Activated CD8-positive, alpha-beta memory T cell treated with anti-CD3 and anti-CD28 coated beads for 4 hours (primary cell): ENCODE results near the gene TOR1A.
A peak's percentile ranks its signal among the peaks of the same experiment; 100 is the strongest.
"Not testable (repeated sequence)": the region's sequence is repeated elsewhere in the genome, so short reads cannot be mapped to it uniquely, and the experiment has no call there.

ENCODE experiments used
- DNase-seq, 2 donors: peaks; one replicate each; pipeline ENCODE4 v3.0.0-alpha.2; 2020; ENCODE audit warnings: low read depth in 2 of 2

The TOR1A gene

GRCh38 chr9:129822898-129823541, 916 bp downstream of the TOR1A start:
- DNase-seq: no peak

GRCh38 chr9:129816501-129817435, 7.2 kb downstream of the TOR1A start:
- DNase-seq: no peak

GRCh38 chr9:129815278-129815677, 8.7 kb downstream of the TOR1A start:
- DNase-seq: no peak

DNA sequence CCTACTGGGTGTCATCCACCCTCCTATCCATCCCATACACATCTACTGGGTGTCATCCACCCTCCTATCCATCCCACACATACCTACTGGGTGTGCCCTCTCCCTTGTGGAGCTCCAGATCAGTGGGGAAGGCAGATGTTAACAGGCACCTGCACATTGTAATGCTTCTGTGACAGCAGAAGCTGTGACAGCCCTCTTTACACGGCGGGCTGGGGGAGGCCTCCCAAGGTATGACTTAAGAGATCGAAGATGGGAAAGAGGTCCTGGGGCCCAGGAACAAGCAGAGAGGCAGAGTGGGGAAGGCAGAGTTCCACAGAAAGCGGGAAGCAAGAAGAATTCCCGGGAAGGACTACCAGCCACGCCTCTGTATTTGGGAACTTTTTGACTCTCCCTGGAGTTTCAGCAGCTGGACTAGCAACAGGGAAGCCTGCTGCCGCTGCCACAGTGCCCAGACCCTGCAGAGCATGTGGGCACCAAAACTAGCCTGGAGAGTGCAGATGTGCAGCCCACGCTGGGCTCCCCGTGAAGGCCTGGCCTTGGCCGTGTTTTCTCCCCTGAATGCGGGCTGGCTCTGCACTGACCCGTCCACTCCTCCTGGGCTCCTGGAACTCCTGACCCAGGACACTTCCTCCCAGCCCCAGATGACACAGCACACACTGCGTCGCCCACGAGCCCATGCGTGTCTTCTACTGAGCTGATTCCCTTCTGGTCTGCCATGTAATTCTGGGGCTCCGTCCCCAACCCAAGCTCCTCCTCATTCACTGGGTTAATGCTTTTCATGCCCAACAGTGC, 9.3 kb downstream of the TOR1A start:
- no peak for DNase-seq

- no peak for DNase-seq
Observed at GRCh38 chr9:129813661-129814060, 10.3 kb downstream of the TOR1A start.

DNA sequence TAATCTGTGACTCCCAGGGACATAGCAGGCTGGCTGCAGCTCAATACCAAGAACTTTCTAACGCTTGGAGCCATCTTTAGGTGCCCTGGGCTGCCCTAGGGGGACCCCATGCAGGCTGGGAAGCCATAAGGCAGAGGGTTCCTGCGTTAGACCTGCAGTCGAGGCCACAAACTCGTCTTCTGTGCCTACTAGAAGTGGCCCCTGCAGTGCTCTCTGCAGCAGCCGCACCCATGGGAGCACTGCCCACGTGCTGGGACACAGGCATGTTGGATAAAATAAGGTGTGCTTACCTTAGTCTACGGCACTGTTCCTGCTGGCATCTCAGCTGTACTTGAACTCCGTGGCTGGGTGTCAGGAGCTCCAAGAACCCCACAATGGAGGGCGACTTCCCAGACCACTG, 11.6 kb downstream of the TOR1A start:
- DNase-seq: no peak

DNA sequence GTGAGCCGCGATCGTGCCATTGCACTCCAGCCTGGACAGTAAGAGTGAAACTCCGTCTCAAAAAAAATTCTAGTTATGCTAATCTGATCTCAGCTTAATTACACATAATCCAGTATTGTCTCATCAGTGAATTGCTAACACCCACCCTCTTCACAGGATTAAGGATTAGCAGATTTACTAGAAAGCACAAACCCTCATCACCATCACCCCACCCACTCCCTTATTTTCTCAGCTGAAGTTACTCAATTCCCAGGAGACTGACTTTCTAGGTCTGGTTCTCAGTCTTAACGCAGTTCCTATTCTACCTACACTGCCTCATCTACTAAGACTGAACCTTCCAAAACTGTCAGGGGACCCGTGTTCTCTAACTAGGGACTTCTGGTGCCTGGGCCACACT, 12.0 kb downstream of the TOR1A start:
- no peak for DNase-seq

DNA sequence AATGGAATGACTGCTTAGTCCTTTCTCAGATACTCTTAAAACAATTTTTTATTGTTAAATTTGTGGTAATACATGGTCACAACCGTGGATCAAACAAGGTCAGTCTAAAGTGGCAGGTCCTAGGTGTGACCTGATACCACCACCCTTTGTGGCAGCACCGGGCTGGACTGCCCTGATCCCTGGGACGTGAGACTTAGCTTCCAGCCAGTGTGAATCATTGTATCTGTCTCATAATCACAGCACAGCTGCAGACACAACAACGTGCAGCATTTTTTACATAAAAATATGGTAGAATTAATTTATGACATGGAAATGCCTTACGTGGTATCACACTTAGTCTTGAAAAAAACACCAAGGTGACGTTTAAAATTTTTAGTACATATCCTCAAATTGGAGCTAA, 13.1 kb downstream of the TOR1A start:
- no peak for DNase-seq

- no peak for DNase-seq
Observed at GRCh38 chr9:129810116-129810515, 13.8 kb downstream of the TOR1A start.

- no peak for DNase-seq
Observed at GRCh38 chr9:129809346-129809745, 14.6 kb downstream of the TOR1A start.

GRCh38 chr9:129806061-129806460, 17.9 kb downstream of the TOR1A start:
- DNase-seq: no peak

DNA sequence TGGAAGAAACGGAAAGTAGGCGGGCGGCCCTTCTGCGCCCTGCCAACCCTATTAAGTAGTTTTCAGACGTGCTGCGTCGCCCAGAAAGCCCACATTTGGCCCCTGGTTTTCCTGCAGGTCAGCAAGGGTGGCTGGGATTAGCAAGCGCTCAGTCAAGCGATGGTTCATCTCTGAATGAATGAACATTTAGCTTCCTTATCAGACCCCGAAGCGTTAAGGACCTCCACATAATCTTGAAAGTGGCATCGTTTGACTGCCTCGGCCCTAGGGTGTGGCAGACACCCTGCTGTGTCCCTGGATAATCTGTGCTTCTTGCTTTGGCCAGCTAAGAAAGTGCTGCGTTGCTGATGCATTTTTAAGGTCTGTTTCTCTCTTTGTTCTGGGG, 20.3 kb downstream of the TOR1A start:
- no peak for DNase-seq

- DNase-seq: peak; percentile 89 to 92
Observed at GRCh38 chr9:129802833-129803675, 20.9 kb downstream of the TOR1A start, which contains the start of gene TOR1B. Gene TOR1B, plus strand, starts transcription at chr9:129803184. Its CDS starts 29 bp downstream, at chr9:129803213.

- DNase-seq: no peak
Observed at GRCh38 chr9:129801504-129801903, 22.4 kb downstream of the TOR1A start.

DNA sequence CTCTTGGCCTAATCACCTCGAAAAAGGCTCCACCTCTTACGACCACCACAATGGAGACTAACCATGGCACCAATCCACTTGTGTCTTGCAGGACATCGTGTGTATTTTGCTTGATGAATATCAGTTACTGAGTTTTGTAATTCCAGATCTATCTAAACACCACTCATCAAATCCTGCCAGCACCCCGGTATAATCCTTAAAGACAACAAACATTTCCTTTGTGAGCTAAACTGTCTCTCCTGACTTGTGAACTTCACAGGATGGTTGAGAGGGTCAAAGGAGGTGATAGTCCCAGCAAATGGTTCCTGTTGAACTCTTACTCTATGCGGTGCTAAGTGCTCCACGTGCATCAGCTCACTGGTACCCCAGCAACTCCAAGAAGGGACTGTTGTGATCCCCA, 25.0 kb downstream of the TOR1A start:
- DNase-seq: no peak

DNA sequence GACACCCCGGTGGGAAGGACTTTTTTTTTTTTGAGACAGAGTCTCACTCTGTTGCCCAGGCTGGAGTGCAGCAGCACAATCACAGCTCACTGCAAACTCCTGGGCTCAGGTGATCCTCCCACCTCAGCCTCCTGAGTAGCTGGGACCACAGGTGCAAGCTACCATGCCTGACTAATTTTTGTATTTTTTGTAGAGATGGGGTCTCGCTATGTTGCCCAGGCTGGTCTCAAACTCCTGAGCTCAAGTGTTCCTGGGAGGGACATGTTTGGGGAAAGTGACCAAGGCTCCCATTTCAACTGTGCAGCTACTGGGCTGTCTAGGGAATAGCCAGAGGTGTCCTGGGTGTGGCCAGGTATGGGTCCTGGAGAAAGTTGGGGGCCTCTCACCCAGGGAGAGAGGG, 27.9 kb downstream of the TOR1A start:
- not testable (repeated sequence) for DNase-seq

DNA sequence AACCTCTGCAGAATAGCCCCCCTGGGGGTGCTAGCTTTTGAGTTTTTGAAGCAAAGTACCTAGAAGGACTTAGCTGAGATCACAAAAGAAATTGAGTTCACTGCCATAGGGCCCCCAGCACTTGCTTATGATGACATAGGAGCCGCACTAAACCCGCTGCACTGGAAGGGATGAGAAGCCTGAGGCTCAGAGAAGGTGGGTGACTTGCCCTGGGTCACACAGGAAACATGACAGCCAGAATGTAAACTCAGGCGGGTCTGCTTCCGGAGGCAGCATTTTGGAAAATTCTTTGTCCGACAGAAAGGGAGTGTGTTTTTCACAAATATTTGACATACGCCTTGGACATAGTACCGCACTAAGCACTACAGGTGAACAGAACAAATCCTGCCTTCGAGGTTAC, 29.4 kb downstream of the TOR1A start:
- no peak for DNase-seq

DNA sequence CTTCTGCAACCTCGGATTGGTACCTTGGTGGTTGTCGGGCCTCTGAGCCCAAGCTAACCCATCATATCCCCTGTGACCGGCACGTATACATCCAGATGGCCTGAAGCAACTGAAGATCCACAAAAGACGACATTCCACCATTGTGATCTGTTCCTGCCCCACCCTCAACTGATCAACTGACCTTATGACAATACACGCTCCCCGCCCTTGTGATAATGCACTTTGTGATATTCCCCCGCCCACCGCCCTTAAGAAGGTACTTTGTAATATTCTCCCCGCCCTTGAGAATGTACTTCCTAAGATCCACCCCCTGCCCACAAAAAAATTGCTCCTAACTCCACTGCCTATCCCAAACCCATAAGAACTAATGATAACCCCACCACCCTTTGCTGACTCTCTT, 37.5 kb downstream of the TOR1A start:
- DNase-seq: no peak

DNA sequence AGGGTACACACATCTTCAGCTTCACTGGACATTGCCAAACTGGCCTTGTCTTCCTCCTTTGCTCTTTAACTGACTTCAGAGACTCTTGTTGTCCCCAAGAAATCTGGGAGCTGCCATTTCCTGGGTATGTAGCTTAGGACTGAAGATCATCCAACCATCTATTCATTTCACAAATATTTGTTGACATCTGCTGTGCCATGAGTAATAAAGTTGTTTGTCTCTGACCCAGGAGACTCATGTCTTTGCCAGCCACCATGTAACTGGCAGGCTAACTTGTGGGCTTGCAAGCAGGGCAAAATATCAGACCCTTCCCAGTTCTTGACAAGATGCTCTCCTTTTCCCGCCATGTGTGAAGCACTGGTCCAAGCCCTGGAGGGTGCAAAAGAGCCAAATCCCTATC, 38.1 kb downstream of the TOR1A start:
- DNase-seq: no peak

GRCh38 chr9:129784970-129785369, 39.0 kb downstream of the TOR1A start:
- not testable (repeated sequence) for DNase-seq
